ENCODE data around the gene OPCML. TPM values are rescaled to one million over a fixed set of nuclear protein-coding genes. Genes with fewer than 3 reads are reported as not detected.

The OPCML gene
- total RNA-seq, 1 experiment from 2014 or later, result not detected

DNA sequence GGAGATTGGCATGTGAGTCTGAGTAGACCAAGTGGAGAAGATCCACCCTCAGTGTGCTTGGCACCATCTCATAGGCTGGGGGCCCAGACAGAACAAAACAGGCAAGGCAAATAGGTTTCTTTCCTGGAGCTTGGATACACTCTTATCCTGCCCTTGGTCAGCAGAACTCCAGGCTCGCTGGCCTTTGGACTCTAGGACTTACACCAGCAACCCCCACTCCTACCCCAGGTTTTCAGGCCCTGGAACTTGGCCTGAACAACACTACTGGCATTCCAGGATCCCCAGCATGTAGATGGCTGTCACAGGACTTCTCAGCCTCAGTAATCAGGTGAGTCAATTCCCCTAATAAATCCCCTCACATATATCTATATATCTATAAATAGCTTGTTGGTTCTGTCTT is 637.7 kb downstream of the OPCML start:
- Mint-ChIP-seq H3K4me1 (ENCODE audit: low read depth, unreplicated experiment) (no peaks in the 10 kb centered on the region), H3K36me3 (ENCODE audit: insufficient read depth, unreplicated experiment) (no peaks in the 10 kb centered on the region), H3K27me3 (ENCODE audit: insufficient read depth, unreplicated experiment) (peaks cover 5% of the 10 kb centered on the region), H3K27ac (ENCODE audit: unreplicated experiment) (no peak overlapping the region), H3K4me3 (ENCODE audit: unreplicated experiment) (no peak overlapping the region), H3K9me3 (ENCODE audit: unreplicated experiment) (no peaks in the 10 kb centered on the region)
- Histone ChIP-seq H3K27me3 (replicated peaks; ENCODE audit: control insufficient read depth, insufficient read depth, low read length) (no peaks in the 10 kb centered on the region), H3K4me1 (no peaks in the 10 kb centered on the region), H3K36me3 (ENCODE audit: control insufficient read depth, insufficient read depth, low read length) (no peaks in the 10 kb centered on the region), H3K9me3 (no peaks in the 10 kb centered on the region), H3K4me3 (ENCODE audit: low read depth, low read length) (no peak overlapping the region)
- DNase-seq, result no peak
- intact Hi-C loops (cut with micrococcal nuclease; ENCODE audit: unreplicated experiment), result no loop called here
- CTCF ChIA-PET, result no interaction called here
- no peak for TF ChIP-seq CTCF (IDR thresholded peaks at IDR 0.05; ENCODE audit: insufficient read depth in 1 of 2, low read depth in 1 of 2, low read length in 1 of 2, severe bottlenecking in 1 of 2, unreplicated experiment in 1 of 2)
- no TSS peak for BruUV-seq (replicated peaks)
- POLR2A ChIA-PET, result no interaction called here

DNA sequence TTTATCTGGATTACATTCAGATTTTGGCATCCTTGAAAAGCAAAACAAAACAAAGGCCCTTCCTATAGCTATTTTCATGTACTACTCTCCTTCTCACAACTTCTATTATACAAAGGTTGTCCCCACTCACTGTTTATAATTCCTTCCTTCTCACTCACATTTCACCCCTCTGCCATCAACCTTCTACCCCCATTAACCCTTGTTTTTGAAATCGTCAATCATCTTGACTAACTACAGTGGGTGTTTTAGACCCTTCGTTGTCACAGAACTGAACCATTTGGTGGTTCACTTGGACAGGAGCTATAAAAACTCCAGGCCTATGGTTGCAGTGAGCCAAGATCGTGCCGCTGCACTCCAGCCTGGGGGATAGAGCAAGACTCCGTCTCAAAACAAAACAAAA is 639.4 kb downstream of the OPCML start:
- CTCF ChIA-PET, result no interaction called here
- Histone ChIP-seq H3K4me3 (ENCODE audit: low read depth, low read length) (no peak overlapping the region), H3K36me3 (ENCODE audit: control insufficient read depth, insufficient read depth, low read length) (no peaks in the 10 kb centered on the region), H3K9me3 (no peaks in the 10 kb centered on the region), H3K4me1 (no peaks in the 10 kb centered on the region), H3K27me3 (replicated peaks; ENCODE audit: control insufficient read depth, insufficient read depth, low read length) (no peaks in the 10 kb centered on the region)
- TF ChIP-seq CTCF (IDR thresholded peaks at IDR 0.05; ENCODE audit: insufficient read depth in 1 of 2, low read depth in 1 of 2, low read length in 1 of 2, severe bottlenecking in 1 of 2, unreplicated experiment in 1 of 2), result no peak
- POLR2A ChIA-PET, result no interaction called here
- H3K27ac Mint-ChIP-seq (ENCODE audit: unreplicated experiment), result no peak overlapping the region
- no peak overlapping the region for H3K4me3 Mint-ChIP-seq (ENCODE audit: unreplicated experiment)
- no TSS peak for BruUV-seq (replicated peaks)
- H3K36me3 Mint-ChIP-seq (ENCODE audit: insufficient read depth, unreplicated experiment), result no peaks in the 10 kb centered on the region
- H3K27me3 Mint-ChIP-seq (ENCODE audit: insufficient read depth, unreplicated experiment), result peaks cover 5% of the 10 kb centered on the region
- no peaks in the 10 kb centered on the region for H3K4me1 Mint-ChIP-seq (ENCODE audit: low read depth, unreplicated experiment)
- no peaks in the 10 kb centered on the region for H3K9me3 Mint-ChIP-seq (ENCODE audit: unreplicated experiment)
- no peak for DNase-seq
- intact Hi-C loops (cut with micrococcal nuclease; ENCODE audit: unreplicated experiment), result no loop called here

GRCh38 chr11:132888226-132888625 is 644.1 kb downstream of the OPCML start:
- H3K27ac Mint-ChIP-seq (ENCODE audit: unreplicated experiment), result no peak overlapping the region
- H3K4me3 Mint-ChIP-seq (ENCODE audit: unreplicated experiment), result no peak overlapping the region
- no peaks in the 10 kb centered on the region for H3K36me3 ChIP-seq (ENCODE audit: control insufficient read depth, insufficient read depth, low read length)
- intact Hi-C loops (cut with micrococcal nuclease; ENCODE audit: unreplicated experiment), result no loop called here
- peaks cover 5% of the 10 kb centered on the region for H3K27me3 Mint-ChIP-seq (ENCODE audit: insufficient read depth, unreplicated experiment)
- BruUV-seq (replicated peaks), result no TSS peak
- no peaks in the 10 kb centered on the region for H3K4me1 Mint-ChIP-seq (ENCODE audit: low read depth, unreplicated experiment)
- ChIA-PET CTCF (no interaction called here), POLR2A (no interaction called here)
- H3K4me3 ChIP-seq (ENCODE audit: low read depth, low read length), result no peak overlapping the region
- no peak for DNase-seq
- no peaks in the 10 kb centered on the region for H3K9me3 Mint-ChIP-seq (ENCODE audit: unreplicated experiment)
- no peaks in the 10 kb centered on the region for H3K27me3 ChIP-seq (replicated peaks; ENCODE audit: control insufficient read depth, insufficient read depth, low read length)
- no peaks in the 10 kb centered on the region for H3K9me3 ChIP-seq
- TF ChIP-seq CTCF (IDR thresholded peaks at IDR 0.05; ENCODE audit: insufficient read depth in 1 of 2, low read depth in 1 of 2, low read length in 1 of 2, severe bottlenecking in 1 of 2, unreplicated experiment in 1 of 2), result no peak
- H3K36me3 Mint-ChIP-seq (ENCODE audit: insufficient read depth, unreplicated experiment), result no peaks in the 10 kb centered on the region
- H3K4me1 ChIP-seq, result no peaks in the 10 kb centered on the region
